Endothelial cell (in vitro differentiated cells): ENCODE results near the gene RHOA. TPM values are rescaled to one million over a fixed set of nuclear protein-coding genes. Genes with fewer than 3 reads are reported as not detected.
A peak's percentile ranks its signal among the peaks of the same experiment; 100 is the strongest.

Experiments used
- DNase-seq: peaks from one replicate; pipeline ENCODE4 v3.0.0; 2021; ENCODE audit warnings: low spot score
- H3K27ac Mint-ChIP-seq: one replicate; pipeline ENCODE4 v1.8.0; 2021; ENCODE audit warnings: mixed read lengths, inconsistent platforms; ENCODE audit not compliant: unreplicated experiment
- H3K27me3 Mint-ChIP-seq: one replicate; pipeline ENCODE4 v1.8.0; 2021; ENCODE audit warnings: mild to moderate bottlenecking, moderate library complexity, mixed read lengths, inconsistent platforms; ENCODE audit not compliant: unreplicated experiment
- H3K36me3 Mint-ChIP-seq: one replicate; pipeline ENCODE4 v1.8.0; 2021; ENCODE audit warnings: mild to moderate bottlenecking, low read depth, mixed read lengths, inconsistent platforms; ENCODE audit not compliant: unreplicated experiment
- H3K4me1 Mint-ChIP-seq: one replicate; pipeline ENCODE4 v1.8.0; 2021; ENCODE audit warnings: mild to moderate bottlenecking, mixed read lengths, inconsistent platforms; ENCODE audit not compliant: unreplicated experiment
- H3K4me3 Mint-ChIP-seq: one replicate; pipeline ENCODE4 v1.8.0; 2021; ENCODE audit warnings: mild to moderate bottlenecking, mixed read lengths, inconsistent platforms; ENCODE audit not compliant: unreplicated experiment
- H3K9me3 Mint-ChIP-seq: one replicate; pipeline ENCODE4 v1.8.0; 2021; ENCODE audit warnings: mixed read lengths, inconsistent platforms; ENCODE audit not compliant: unreplicated experiment
- CTCF ChIP-seq: fragments of 200-600 bp; sonication (generic); IDR thresholded peaks from one replicate; pipeline ENCODE4 v1.5.0; 2021; ENCODE audit warnings: antibody characterized with exemption; ENCODE audit not compliant: unreplicated experiment
- total RNA-seq: library from RNA; stranded (reverse); fragmentation: NEBNext Ultra II Directional; extraction: Animal tissue kit (Norgen Biotek cat#: 25700); gene quantifications from one replicate; pipeline ENCODE4 v1.2.1, GENCODE V29; 2021; ENCODE audit not compliant: unreplicated experiment

RHOA gene
- total RNA-seq, 1 donor from 2014 or later = 583 TPM

GRCh38 chr3:49421890-49422378, 10.2 kb upstream of the RHOA start:
- TF ChIP-seq CTCF = no peak
- no peak overlapping the region for H3K27ac Mint-ChIP-seq
- no peaks in the 10 kb centered on the region for H3K9me3 Mint-ChIP-seq
- peak overlapping the region; percentile 91 for H3K4me3 Mint-ChIP-seq
- H3K27me3 Mint-ChIP-seq = peaks cover 18% of the 10 kb centered on the region
- H3K4me1 Mint-ChIP-seq = peaks cover 24% of the 10 kb centered on the region
- peaks cover 18% of the 10 kb centered on the region for H3K36me3 Mint-ChIP-seq
- peak; percentile 15 for DNase-seq

DNA sequence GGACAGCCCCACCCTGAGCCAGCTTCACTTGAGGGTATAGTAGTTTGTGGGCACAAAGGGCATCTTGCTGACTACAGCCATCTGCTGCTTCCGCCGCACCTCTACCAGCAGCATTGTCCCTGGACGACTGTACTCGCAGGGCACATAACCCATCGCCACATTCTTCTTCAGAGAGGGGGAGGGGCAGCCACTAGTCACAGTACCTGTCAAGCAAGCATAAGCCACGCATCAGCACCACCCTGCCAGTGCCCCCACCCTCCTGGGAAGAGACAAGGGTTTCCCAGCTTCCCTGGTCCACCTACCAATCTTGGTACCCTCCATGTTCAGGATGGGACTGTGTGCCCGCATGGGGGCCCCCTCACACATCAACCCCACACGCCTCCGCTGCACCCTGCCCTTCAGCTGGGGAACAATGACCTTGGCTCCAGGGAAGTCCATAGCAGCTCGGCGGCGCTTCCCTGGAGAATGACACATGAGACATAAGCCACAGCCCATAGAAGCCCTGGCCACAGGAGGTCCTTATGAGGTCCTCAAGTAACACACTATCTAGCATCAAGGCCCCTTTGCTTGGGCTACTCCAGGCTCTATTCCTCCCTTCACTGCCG, 5.8 kb upstream of the RHOA start:
- DNase-seq = no peak
- H3K27me3 Mint-ChIP-seq = peaks cover 22% of the 10 kb centered on the region
- H3K27ac Mint-ChIP-seq = no peak overlapping the region

DNA sequence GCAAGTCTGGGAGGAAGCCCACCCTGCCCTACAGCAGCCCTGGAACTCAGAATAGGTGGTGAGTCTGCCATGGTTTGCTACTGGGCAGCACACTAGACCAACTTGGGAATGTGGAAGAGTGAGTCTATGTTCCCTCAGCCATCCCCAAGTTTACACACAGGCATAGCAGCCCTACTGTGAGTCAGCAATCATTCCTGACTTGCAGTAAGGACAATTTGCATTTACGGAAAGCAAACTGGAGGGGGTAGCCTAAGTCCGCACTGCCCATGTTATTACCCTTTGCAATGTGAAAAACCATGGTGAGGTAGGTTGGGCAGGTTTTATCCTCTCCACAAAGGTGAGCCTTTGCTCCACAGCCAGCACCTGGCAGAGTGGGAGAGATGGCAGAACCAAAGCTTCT, 5.1 kb upstream of the RHOA start:
- Mint-ChIP-seq H3K36me3 (peaks cover 19% of the 10 kb centered on the region), H3K27me3 (peaks cover 28% of the 10 kb centered on the region), H3K4me3 (no peak overlapping the region), H3K27ac (peak overlapping the region; percentile 44), H3K9me3 (no peaks in the 10 kb centered on the region), H3K4me1 (peaks cover 33% of the 10 kb centered on the region)
- DNase-seq = no peak
- TF ChIP-seq CTCF = no peak

More for the DNA sequence above, 5.8 kb upstream of the RHOA start:
- Mint-ChIP-seq H3K4me3 (no peak overlapping the region), H3K36me3 (peaks cover 19% of the 10 kb centered on the region), H3K4me1 (peaks cover 34% of the 10 kb centered on the region), H3K9me3 (no peaks in the 10 kb centered on the region)
- TF ChIP-seq CTCF = no peak

- Mint-ChIP-seq H3K4me1 (peaks cover 29% of the 10 kb centered on the region), H3K9me3 (no peaks in the 10 kb centered on the region), H3K27me3 (peaks cover 28% of the 10 kb centered on the region), H3K27ac (peak overlapping the region; percentile 44), H3K36me3 (peaks cover 19% of the 10 kb centered on the region), H3K4me3 (peak overlapping the region; percentile 68)
- no peak for TF ChIP-seq CTCF
- DNase-seq = no peak
Observed at GRCh38 chr3:49415931-49416601, 4.3 kb upstream of the RHOA start.

DNA sequence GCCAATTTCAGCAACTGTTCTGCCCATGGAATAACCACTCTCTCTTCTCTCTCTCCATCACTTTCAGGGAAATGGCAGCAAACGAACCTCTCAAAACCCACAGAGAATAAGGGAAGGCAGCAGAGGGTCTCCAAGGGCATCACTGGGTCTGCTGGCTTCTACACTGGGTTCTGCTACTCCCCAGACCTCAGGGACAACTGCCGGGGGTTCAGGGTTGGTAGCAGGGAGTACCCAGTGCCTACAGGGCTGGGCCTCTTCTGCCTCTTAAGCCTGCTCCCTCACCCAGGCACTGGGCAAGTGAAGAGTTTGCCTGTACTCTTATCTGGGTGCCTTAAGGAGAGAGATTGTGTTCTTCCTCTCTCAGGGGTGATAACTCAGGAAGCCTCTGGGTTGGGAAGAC, 3.0 kb upstream of the RHOA start:
- no peak for DNase-seq
- no peak overlapping the region for H3K4me3 Mint-ChIP-seq
- TF ChIP-seq CTCF = no peak
- peaks cover 30% of the 10 kb centered on the region for H3K36me3 Mint-ChIP-seq
- H3K27me3 Mint-ChIP-seq = peaks cover 24% of the 10 kb centered on the region
- peaks cover 41% of the 10 kb centered on the region for H3K4me1 Mint-ChIP-seq
- no peaks in the 10 kb centered on the region for H3K9me3 Mint-ChIP-seq
- peak overlapping the region; percentile 36 for H3K27ac Mint-ChIP-seq
